GM10266 (cell line): ENCODE results near the gene ROR2.

ENCODE experiments used
- DNase-seq: peaks from one replicate; pipeline ENCODE4 v3.0.0; 2012; ENCODE audit errors: extremely low spot score
- TF ChIP-seq, protein P1 (sequence below): IDR thresholded peaks from 2 replicates; pipeline ENCODE4 v1.5.1; 2012; ENCODE audit warnings: mild to moderate bottlenecking, low read depth; ENCODE audit not compliant: control insufficient read depth, insufficient read depth; ENCODE audit errors: missing control alignments

The ROR2 gene

DNA sequence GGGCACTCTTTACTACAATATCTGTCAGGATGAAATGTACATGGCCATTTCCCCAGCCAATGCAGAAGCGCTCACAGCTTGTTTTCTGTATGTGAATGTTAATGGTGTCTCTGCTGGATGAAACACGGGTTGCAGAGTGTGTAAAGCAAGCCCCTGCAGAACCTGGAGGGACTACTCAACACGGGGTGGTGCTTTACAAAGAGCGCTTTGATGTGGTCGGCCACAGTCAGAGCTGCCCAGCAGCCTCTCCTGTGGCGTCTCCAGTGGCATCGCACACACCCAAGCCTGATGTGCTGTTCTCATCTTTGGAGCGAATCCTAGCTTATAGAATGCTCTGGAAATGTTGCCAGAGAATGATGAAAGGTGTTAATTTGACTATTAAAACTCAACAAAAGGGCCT, 363.7 kb downstream of the ROR2 start:
- TF ChIP-seq, protein P1, sequence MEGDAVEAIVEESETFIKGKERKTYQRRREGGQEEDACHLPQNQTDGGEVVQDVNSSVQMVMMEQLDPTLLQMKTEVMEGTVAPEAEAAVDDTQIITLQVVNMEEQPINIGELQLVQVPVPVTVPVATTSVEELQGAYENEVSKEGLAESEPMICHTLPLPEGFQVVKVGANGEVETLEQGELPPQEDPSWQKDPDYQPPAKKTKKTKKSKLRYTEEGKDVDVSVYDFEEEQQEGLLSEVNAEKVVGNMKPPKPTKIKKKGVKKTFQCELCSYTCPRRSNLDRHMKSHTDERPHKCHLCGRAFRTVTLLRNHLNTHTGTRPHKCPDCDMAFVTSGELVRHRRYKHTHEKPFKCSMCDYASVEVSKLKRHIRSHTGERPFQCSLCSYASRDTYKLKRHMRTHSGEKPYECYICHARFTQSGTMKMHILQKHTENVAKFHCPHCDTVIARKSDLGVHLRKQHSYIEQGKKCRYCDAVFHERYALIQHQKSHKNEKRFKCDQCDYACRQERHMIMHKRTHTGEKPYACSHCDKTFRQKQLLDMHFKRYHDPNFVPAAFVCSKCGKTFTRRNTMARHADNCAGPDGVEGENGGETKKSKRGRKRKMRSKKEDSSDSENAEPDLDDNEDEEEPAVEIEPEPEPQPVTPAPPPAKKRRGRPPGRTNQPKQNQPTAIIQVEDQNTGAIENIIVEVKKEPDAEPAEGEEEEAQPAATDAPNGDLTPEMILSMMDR, result no peak
- DNase-seq, result no peak

DNA sequence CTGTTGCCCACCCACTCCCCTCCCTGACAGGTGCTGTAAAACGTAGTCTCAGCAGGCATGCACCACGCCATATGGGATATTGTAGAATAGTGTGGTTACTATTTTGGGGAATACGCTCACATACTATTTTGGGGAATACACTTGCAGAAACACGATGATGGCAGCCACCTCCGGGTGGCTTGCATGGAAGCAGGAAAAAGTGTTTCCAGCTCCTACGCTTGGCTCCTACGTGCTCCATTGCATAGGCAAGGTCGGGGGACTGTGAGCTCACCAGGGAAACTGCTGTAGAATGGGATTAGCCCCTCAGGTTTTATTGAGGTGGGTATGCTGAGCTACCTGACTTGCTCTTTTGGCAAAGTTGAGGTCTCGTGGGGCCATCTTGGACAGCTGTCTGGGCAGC, 366.1 kb downstream of the ROR2 start:
- TF ChIP-seq, protein P1, result no peak

DNA sequence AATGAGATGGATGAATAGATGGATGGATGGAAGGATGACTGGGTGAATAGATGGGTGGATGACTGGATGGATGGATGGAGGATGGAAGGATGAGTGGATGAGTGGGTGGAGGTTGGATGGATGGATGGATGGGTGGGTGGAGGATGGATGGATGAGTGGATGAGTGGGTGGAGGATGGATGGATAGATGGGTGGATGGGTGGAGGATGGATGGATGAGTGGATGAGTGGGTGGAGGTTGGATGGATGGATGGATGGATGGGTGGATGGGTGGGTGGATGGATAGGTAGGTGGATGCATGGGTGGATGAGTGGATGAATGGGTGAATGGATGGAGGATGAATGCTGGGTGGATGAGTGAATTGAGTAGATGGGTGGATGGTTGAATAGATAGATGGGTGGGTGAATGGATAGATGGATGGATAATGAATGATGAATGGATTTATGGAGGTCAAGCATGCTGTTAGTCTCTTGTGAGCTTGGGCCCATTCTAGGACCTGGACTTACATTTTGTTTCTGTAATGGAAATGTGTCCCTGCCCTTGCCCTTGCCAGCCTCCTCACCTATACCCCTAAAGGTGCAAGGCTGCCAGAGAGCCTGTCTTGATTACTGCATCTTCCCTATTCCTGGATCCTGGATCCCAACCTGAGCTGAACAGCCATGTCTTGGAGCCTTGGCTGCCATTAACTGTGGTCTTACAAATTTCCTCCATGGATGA, 366.7 kb downstream of the ROR2 start:
- TF ChIP-seq, protein P1, result no peak
- no peak for DNase-seq

More for the DNA sequence above, 366.1 kb downstream of the ROR2 start:
- DNase-seq, result no peak

DNA sequence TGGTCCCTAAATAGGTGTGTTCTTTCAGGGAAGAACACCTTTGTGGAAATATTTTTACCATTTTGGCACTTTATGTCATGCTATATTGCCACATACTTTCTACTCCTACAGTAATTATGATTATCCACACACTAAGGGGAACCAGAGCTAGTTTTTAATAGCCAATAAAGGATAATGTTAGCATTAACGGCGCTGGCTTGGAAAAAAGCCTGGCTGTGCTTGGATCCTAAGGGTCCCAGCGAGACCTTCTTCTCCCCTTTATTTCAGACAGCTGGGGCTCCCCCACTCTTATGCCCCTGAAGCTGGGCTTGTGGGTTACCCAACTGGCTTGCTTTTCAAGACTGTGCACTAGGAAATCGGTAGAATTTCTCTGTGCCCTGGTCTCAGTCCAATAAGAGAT, 367.8 kb downstream of the ROR2 start:
- no peak for DNase-seq
- TF ChIP-seq, protein P1, result no peak

DNA sequence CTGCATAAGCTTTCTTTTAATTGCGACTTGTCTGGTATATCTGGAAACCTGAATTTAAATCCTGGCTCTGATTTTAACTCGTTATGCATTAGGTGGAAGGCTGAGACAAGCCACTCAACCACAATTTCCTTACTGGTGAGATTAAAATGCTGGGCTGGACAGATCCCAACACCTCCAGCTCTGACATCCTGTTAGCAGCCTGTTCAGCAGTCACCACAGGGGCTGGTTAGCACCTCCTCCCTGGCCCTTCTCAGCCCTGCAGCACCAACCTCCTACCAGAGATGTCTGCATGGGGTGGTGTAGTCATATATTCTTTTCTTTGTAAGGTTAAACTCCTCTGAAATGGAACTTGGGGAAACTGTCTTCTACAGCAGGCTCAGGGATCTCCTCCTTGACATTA, 369.9 kb downstream of the ROR2 start:
- TF ChIP-seq, protein P1, result no peak
- DNase-seq, result no peak

DNA sequence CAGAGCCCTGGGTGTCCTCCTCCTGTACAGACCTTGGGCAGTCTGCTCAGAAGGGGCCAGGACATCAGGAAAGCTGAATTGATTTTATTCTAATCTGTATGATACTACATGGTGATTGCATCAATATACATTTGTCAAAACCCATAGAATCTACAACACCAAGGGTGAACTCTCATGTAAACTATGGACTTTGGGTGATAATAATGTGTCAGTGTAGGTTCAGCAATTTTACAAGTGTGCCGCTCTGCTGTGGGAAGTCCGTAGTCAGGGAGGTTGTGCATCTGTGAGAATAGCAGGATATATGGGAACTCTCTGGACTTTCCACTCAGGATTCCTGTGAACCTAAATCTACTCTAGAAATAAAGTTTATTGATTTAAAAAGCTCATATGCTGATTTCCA, 371.1 kb downstream of the ROR2 start:
- TF ChIP-seq, protein P1, result no peak
- DNase-seq, result no peak

DNA sequence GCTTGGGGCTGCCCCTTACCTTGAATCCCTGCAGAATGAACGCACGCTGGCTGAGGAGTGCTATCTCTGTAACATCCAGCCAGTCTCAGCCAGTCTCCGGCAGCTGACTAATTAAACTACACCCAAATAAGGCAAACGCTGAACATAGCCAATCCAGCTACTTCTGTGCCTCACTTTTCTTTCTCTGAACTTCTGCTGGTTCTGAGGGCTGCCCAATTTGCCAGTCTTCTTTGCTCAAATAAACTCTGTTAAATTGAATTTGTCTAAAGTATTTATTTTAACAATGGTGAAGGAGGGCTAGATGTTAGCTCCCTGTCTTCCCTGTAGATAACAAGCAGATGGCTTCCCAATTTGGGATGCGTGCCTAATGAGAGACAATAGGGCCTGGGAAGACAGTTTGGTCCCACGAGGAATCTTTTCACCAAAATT, 372.4 kb downstream of the ROR2 start:
- no peak for DNase-seq
- TF ChIP-seq, protein P1, result no peak
